ENCODE results near the gene PDE4D. TPM values are rescaled to one million over a fixed set of nuclear protein-coding genes. Genes with fewer than 3 reads are reported as not detected.
A peak's percentile ranks its signal among the peaks of the same experiment; 100 is the strongest.

The PDE4D gene
- total RNA-seq, 4 donors from 2014 or later = 6.0 to 36.2 (median 10.0) TPM

- no peaks in the 10 kb centered on the region for H3K36me3 ChIP-seq
- no peak overlapping the region for H3K27ac ChIP-seq
- no peak overlapping the region for H3K4me3 ChIP-seq
- no peaks in the 10 kb centered on the region for H3K9me3 ChIP-seq
- WGBS, 2 donors = 71 to 74% methylated on average over 6 of the region's 6 CpGs
- TF ChIP-seq CTCF (IDR thresholded peaks at IDR 0.05) = no peak
- TF ChIP-seq POLR2A (IDR thresholded peaks at IDR 0.05) = no peak
- DNase-seq = no peak
- intact Hi-C loops (cut with DNase I) = no loop called here
- H3K27me3 ChIP-seq = no peaks in the 10 kb centered on the region
- no peaks in the 10 kb centered on the region for H3K4me1 ChIP-seq
Measured at GRCh38 chr5:59421986-59422941, 471.3 kb downstream of the PDE4D start.

GRCh38 chr5:59420596-59420995 lies 472.9 kb downstream of the PDE4D start:
- intact Hi-C loops (cut with DNase I) = no loop called here
- no peaks in the 10 kb centered on the region for H3K4me1 ChIP-seq
- H3K9me3 ChIP-seq = no peaks in the 10 kb centered on the region
- 86 to 91% methylated on average over 7 of the region's 7 CpGs for WGBS, 2 donors
- H3K27me3 ChIP-seq = no peaks in the 10 kb centered on the region
- no peak overlapping the region for H3K4me3 ChIP-seq
- TF ChIP-seq CTCF (IDR thresholded peaks at IDR 0.05) (no peak), POLR2A (IDR thresholded peaks at IDR 0.05) (no peak)
- H3K36me3 ChIP-seq = no peaks in the 10 kb centered on the region
- no peak overlapping the region for H3K27ac ChIP-seq
- DNase-seq = no peak

GRCh38 chr5:59418808-59419207 lies 474.7 kb downstream of the PDE4D start:
- Histone ChIP-seq H3K27ac (no peak overlapping the region), H3K27me3 (no peaks in the 10 kb centered on the region), H3K4me3 (no peak overlapping the region), H3K4me1 (no peaks in the 10 kb centered on the region), H3K36me3 (no peaks in the 10 kb centered on the region), H3K9me3 (no peaks in the 10 kb centered on the region)
- intact Hi-C loops (cut with DNase I) = no loop called here
- DNase-seq = no peak
- TF ChIP-seq POLR2A (IDR thresholded peaks at IDR 0.05) = no peak
- TF ChIP-seq CTCF (IDR thresholded peaks at IDR 0.05) = no peak
- WGBS, 2 donors = 46 to 63% methylated on average over 1 of the region's 1 CpG

- intact Hi-C loops (cut with DNase I) = no loop called here
- DNase-seq = no peak
- TF ChIP-seq POLR2A (IDR thresholded peaks at IDR 0.05) = no peak
- no peak for TF ChIP-seq CTCF (IDR thresholded peaks at IDR 0.05)
- H3K9me3 ChIP-seq = no peaks in the 10 kb centered on the region
- H3K4me1 ChIP-seq = no peaks in the 10 kb centered on the region
- H3K27me3 ChIP-seq = no peaks in the 10 kb centered on the region
- H3K27ac ChIP-seq = peak overlapping the region in 2 of 4 donors; percentile 17 to 52
- WGBS, 2 donors = 54 to 75% methylated on average over 1 of the region's 1 CpG
- no peaks in the 10 kb centered on the region for H3K36me3 ChIP-seq
- no peak overlapping the region for H3K4me3 ChIP-seq
Measured at GRCh38 chr5:59416451-59416850, 477.1 kb downstream of the PDE4D start.

- H3K27me3 ChIP-seq = no peaks in the 10 kb centered on the region
- H3K36me3 ChIP-seq = no peaks in the 10 kb centered on the region
- no peaks in the 10 kb centered on the region for H3K9me3 ChIP-seq
- no peak for TF ChIP-seq CTCF (IDR thresholded peaks at IDR 0.05)
- TF ChIP-seq POLR2A (IDR thresholded peaks at IDR 0.05) = no peak
- 76 to 82% methylated on average over 4 of the region's 4 CpGs for whole genome bisulfite sequencing, 2 donors
- DNase-seq = no peak
- peak overlapping the region in 2 of 4 donors; percentile 17 to 52 for H3K27ac ChIP-seq
- H3K4me1 ChIP-seq = no peaks in the 10 kb centered on the region
- H3K4me3 ChIP-seq = no peak overlapping the region
- intact Hi-C loops (cut with DNase I) = no loop called here
Measured at GRCh38 chr5:59416026-59416425, 477.5 kb downstream of the PDE4D start.

Data from esophagus squamous epithelium (tissue), 5 donors.